Stomach (tissue), 4 donors: Measurements from ENCODE around the gene RGL3.

Experiments
- POLR2A ChIP-seq, 4 donors: fragments of 450-650 bp; IDR thresholded peaks; one replicate each; pipeline ENCODE4 v1.6.1; 2016; ENCODE audit warnings: antibody characterized with exemption in 4 of 4, control low read depth in 2 of 4, mild to moderate bottlenecking in 1 of 4, moderate library complexity in 1 of 4
- POLR2AphosphoS5 ChIP-seq, 3 donors: sonication (generic); formaldehyde crosslinking; IDR thresholded peaks; one replicate each; pipeline ENCODE4 v1.6.1; 2016; ENCODE audit warnings: antibody characterized with exemption in 3 of 3
- TF ChIP-seq, protein P1 (sequence below), 7 experiments: fragments of 450-650 bp in 4 of 7; fragments of 200-600 bp in 3 of 7; sonication (generic) in 3 of 7; IDR thresholded peaks; one replicate each; pipeline ENCODE4 v1.5.1; 2016 to 2019; ENCODE audit warnings: antibody characterized with exemption in 7 of 7, control low read depth in 2 of 7, mild to moderate bottlenecking in 1 of 7

DNA sequence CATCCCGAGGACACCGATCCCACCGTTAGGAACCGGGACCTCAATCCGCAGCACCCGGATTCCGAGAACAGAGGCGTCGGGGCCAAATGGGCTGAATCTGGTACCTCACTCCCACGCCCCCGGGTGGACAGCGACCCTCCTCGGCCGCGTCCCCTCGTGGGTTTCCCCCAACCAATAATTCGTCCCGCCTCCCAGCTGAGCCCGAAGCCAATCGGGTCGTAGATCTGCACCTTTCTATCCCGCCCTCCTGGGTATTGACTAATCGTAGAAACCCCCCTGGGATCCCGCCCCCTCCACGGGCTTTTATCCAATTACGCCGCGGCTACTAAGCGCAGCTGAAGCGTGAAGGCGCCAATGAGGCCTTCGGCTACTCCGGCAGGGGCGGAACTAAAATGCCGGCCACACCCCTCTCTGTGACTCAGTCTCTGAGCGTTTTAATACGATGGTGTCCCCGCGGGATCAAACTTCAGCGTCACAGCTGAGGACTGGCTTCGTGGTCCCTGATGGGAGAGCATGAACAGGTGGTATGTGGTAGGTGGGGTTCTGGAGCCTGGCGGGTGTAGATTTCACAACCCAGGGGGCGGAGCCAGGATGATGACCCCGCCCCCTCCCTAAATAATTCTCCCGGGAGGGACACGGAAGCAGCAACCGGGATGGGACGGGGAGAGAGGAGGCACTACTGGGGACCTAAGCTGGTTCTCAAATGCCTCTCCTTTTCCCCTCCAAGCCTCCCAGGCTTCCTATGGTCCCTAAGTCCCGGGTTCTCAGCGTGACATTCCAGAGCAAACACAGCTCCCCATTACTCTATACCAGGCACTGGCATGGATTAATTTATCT lies 72.8 kb downstream of the RGL3 start, which contains the start of the genes CCDC159 and TMEM205:
- TF ChIP-seq, protein P1, sequence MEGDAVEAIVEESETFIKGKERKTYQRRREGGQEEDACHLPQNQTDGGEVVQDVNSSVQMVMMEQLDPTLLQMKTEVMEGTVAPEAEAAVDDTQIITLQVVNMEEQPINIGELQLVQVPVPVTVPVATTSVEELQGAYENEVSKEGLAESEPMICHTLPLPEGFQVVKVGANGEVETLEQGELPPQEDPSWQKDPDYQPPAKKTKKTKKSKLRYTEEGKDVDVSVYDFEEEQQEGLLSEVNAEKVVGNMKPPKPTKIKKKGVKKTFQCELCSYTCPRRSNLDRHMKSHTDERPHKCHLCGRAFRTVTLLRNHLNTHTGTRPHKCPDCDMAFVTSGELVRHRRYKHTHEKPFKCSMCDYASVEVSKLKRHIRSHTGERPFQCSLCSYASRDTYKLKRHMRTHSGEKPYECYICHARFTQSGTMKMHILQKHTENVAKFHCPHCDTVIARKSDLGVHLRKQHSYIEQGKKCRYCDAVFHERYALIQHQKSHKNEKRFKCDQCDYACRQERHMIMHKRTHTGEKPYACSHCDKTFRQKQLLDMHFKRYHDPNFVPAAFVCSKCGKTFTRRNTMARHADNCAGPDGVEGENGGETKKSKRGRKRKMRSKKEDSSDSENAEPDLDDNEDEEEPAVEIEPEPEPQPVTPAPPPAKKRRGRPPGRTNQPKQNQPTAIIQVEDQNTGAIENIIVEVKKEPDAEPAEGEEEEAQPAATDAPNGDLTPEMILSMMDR (IDR thresholded peaks at IDR 0.05), result peak in 1 of 7 experiments; percentile 12
- peak in 1 of 4 donors; percentile 24 for TF ChIP-seq POLR2A (IDR thresholded peaks at IDR 0.05)
- peak; percentile 90 to 93 (median 91) for TF ChIP-seq POLR2AphosphoS5 (IDR thresholded peaks at IDR 0.05)
